Right lobe of liver (tissue), 6 donors: ENCODE measurements around the gene PRR12. TPM values are rescaled to one million over a fixed set of nuclear protein-coding genes. Genes with fewer than 3 reads are reported as not detected.

ENCODE experiments used
- ATAC-seq, 4 donors: fragments of 200-7000 bp; cut with Tn5 transposase; one replicate each; pipeline ENCODE4 v1.9.1; 2020; ENCODE audit warnings: mild to moderate bottlenecking in 4 of 4, moderate library complexity in 4 of 4
- DNase-seq, 3 donors: peaks; one replicate each; pipeline ENCODE4 v3.0.0-alpha.2; 2020
- H3K27ac ChIP-seq, 3 donors: fragments of 200-600 bp; one replicate each; pipeline ENCODE4 v1.8.0; 2022
- H3K27me3 ChIP-seq, 2 donors: fragments of 200-600 bp; one replicate each; pipeline ENCODE4 v1.8.0; 2022
- H3K36me3 ChIP-seq, 4 donors: fragments of 200-600 bp; sonication (generic) in 1 of 4; one replicate each; pipeline versions ENCODE4 v1.5.1 to v1.8.0; 2017 to 2022; ENCODE audit warnings: control low read depth in 1 of 4
- H3K4me1 ChIP-seq, 4 donors: fragments of 200-600 bp; sonication (generic) in 1 of 4; one replicate each; pipeline versions ENCODE4 v1.5.1 to v1.8.0; 2017 to 2022; ENCODE audit warnings: control low read depth in 1 of 4
- H3K4me3 ChIP-seq, 3 donors: fragments of 200-600 bp; one replicate each; pipeline ENCODE4 v1.8.0; 2022
- H3K9me3 ChIP-seq, 4 donors: fragments of 200-600 bp; sonication (generic) in 1 of 4; one replicate each; pipeline versions ENCODE4 v1.5.1 to v1.8.0; 2017 to 2022; ENCODE audit warnings: control low read depth in 1 of 4
- POLR2A ChIP-seq: fragments of 450-650 bp; IDR thresholded peaks from one replicate; pipeline ENCODE4 v1.6.1; 2017; ENCODE audit warnings: antibody characterized with exemption, mild to moderate bottlenecking
- WGBS: methylation state at CpG from one replicate; pipeline ENCODE4 v1.1.6; 2018; ENCODE audit warnings: low coverage, low lambda C conversion rate; ENCODE audit not compliant: insufficient coverage; ENCODE audit errors: missing lambda C conversion rate; 5-methylcytosine and 5-hydroxymethylcytosine counted together
- intact Hi-C, 2 donors: fragments of 100-400 bp; cut with DNase I; formaldehyde crosslinking; loops; one replicate each; pipeline versions ENCODE4 v1.11.2 to v1.14.1; 2022
- total RNA-seq, 6 experiments: library from RNA; depleted of rRNA in 2 of 6; stranded (reverse); fragments of >200 nt in 2 of 6; fragmentation: NEBNext Ultra II Directional in 3 of 6; extraction: Animal tissue kit (Norgen Biotek cat#: 25700) in 3 of 6; gene quantifications; one replicate each; pipeline versions ENCODE4 v1.1.0 to v1.2.4, GENCODE V29; 2016 to 2023
- TF ChIP-seq, protein P1 (sequence below), 4 donors: fragments of 200-600 bp in 3 of 4; fragments of 450-650 bp in 1 of 4; IDR thresholded peaks; one replicate each; pipeline versions ENCODE4 v1.5.1 to v1.8.0; 2016 to 2022; ENCODE audit warnings: antibody characterized with exemption in 4 of 4, mild to moderate bottlenecking in 2 of 4
- donor health status: DM: no; HTN: yes; CAD: no.
- donor health status: DM: no; HTN: no; CAD: no.
- donor health status: DM: no; HTN: no; CAD: no.
- donor health status: DM: no; HTN: yes; CAD: no.
- donor health status: DM: no; HTN: yes; CAD: no.

The PRR12 gene
- total RNA-seq, 6 experiments from 2014 or later: 4.0 to 8.5 (median 5.5) TPM

- H3K36me3 ChIP-seq: peaks cover 0 to 12% (median 0%) of the 10 kb centered on the region in 4 donors
- TF ChIP-seq, protein P1, sequence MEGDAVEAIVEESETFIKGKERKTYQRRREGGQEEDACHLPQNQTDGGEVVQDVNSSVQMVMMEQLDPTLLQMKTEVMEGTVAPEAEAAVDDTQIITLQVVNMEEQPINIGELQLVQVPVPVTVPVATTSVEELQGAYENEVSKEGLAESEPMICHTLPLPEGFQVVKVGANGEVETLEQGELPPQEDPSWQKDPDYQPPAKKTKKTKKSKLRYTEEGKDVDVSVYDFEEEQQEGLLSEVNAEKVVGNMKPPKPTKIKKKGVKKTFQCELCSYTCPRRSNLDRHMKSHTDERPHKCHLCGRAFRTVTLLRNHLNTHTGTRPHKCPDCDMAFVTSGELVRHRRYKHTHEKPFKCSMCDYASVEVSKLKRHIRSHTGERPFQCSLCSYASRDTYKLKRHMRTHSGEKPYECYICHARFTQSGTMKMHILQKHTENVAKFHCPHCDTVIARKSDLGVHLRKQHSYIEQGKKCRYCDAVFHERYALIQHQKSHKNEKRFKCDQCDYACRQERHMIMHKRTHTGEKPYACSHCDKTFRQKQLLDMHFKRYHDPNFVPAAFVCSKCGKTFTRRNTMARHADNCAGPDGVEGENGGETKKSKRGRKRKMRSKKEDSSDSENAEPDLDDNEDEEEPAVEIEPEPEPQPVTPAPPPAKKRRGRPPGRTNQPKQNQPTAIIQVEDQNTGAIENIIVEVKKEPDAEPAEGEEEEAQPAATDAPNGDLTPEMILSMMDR (IDR thresholded peaks at IDR 0.05): no peak
- no peak for TF ChIP-seq POLR2A
- DNase-seq (no peak), ATAC-seq (no peak)
- intact Hi-C loops: loop anchor here in 1 of 2 donors (10.0 kb wide), 1 partner anchor 112 kb away; the partner anchor contains the start of gene ADM5
- H3K4me1 ChIP-seq: peaks cover 0 to 13% (median 5%) of the 10 kb centered on the region in 4 donors
- no peak overlapping the region for H3K4me3 ChIP-seq
- H3K27me3 ChIP-seq: no peaks in the 10 kb centered on the region
- H3K9me3 ChIP-seq: no peaks in the 10 kb centered on the region
- WGBS: 80% methylated on average over 1 of the region's 7 CpGs
- no peak overlapping the region for H3K27ac ChIP-seq
Observed at GRCh38 chr19:49573009-49573408, 18.0 kb upstream of the PRR12 start.

GRCh38 chr19:49573425-49573824, 17.6 kb upstream of the PRR12 start:
- Histone ChIP-seq H3K9me3 (no peaks in the 10 kb centered on the region), H3K4me3 (no peak overlapping the region), H3K36me3 (peaks cover 0 to 12% (median 0%) of the 10 kb centered on the region in 4 donors), H3K27me3 (no peaks in the 10 kb centered on the region), H3K27ac (no peak overlapping the region), H3K4me1 (peaks cover 0 to 13% (median 5%) of the 10 kb centered on the region in 4 donors)
- TF ChIP-seq, protein P1 (IDR thresholded peaks at IDR 0.05): no peak
- TF ChIP-seq POLR2A: no peak
- ATAC-seq (no peak), DNase-seq (no peak)
- intact Hi-C loops: loop anchor here in 1 of 2 donors (10.0 kb wide), 1 partner anchor 111 kb away; the partner anchor contains the start of gene ADM5
- WGBS: 80% methylated on average over 2 of the region's 3 CpGs

DNA sequence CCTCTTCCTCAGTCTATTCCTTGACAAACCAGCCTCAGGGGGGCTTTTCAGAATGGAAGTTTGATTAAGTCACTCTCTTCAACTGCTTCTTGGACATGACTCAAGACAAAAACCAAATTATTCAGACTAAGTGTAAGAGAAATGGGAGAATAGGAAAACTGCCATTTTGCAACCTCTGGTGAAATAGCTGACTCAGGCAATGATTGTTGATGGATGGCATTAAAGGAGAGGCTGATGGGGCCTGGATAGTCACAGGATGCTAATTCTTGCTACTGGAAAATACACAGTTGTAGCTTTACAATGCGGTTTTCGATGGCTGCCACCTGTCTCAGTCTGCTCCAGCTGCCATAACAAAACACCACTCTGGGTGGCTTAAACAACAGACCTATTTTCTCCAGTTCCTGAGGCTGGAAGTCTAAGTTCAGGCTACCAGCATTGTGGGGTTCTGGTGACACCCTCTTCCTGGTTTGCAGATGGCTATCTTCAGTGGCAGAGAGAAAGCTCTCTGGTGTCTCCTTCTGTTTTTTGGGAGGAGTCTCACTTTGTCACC, 16.7 kb upstream of the PRR12 start:
- no peak for DNase-seq
- Histone ChIP-seq H3K4me1 (peaks cover 0 to 17% (median 8%) of the 10 kb centered on the region in 4 donors), H3K27me3 (no peaks in the 10 kb centered on the region), H3K4me3 (no peak overlapping the region), H3K36me3 (peaks cover 0 to 12% (median 0%) of the 10 kb centered on the region in 4 donors), H3K9me3 (no peaks in the 10 kb centered on the region), H3K27ac (no peak overlapping the region)
- ATAC-seq: no peak
- TF ChIP-seq, protein P1 (IDR thresholded peaks at IDR 0.05): no peak
- no peak for TF ChIP-seq POLR2A
- intact Hi-C loops: loop anchor here in 1 of 2 donors (10.0 kb wide), 1 partner anchor 111 kb away; the partner anchor contains the start of gene ADM5
- no CpG with 5 or more reads among the region's 2 CpGs for WGBS

DNA sequence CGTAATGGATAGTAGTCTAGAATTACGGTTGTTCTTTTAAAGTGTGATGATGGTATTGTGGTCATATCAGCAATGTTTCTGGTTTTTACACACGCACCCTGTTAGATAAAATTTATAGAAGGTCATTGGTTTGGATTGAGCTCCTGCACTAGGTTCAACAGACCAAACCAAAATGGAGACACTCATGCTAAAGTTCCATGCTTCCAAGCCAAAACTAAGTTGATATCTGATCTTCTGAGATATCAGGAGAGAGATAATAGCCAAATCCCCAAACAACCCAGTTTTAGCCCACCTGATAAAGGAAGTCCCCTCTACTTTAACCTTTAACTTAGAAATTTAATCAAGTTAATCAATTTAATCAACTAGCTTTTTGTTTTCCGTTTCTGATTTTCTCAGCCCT, 11.8 kb upstream of the PRR12 start:
- H3K4me3 ChIP-seq: peak overlapping the region in 1 of 3 donors; percentile 79
- peaks cover 0 to 17% (median 6%) of the 10 kb centered on the region in 4 donors for H3K4me1 ChIP-seq
- no peak overlapping the region for H3K27ac ChIP-seq
- DNase-seq (no peak), ATAC-seq (no peak)
- H3K36me3 ChIP-seq: peaks cover 0 to 12% (median 0%) of the 10 kb centered on the region in 4 donors
- H3K27me3 ChIP-seq: no peaks in the 10 kb centered on the region
- H3K9me3 ChIP-seq: no peaks in the 10 kb centered on the region
- TF ChIP-seq, protein P1 (IDR thresholded peaks at IDR 0.05): no peak
- TF ChIP-seq POLR2A: no peak
- intact Hi-C loops: loop anchor here in 1 of 2 donors (10.0 kb wide), 1 partner anchor 106 kb away; the partner anchor contains the start of gene ADM5
- 61% methylated on average over 4 of the region's 4 CpGs for WGBS
